Astrocyte (in vitro differentiated cells and primary cell): Measurements from ENCODE around the gene DCTN1. TPM values are rescaled to one million over a fixed set of nuclear protein-coding genes. Genes with fewer than 3 reads are reported as not detected.

Source experiments
- DNase-seq: peaks from one replicate; pipeline ENCODE4 v3.0.0-alpha.2; 2010; ENCODE audit warnings: low read depth
- FAIRE-seq: peaks from 2 replicates; lab custom pipeline; 2011; peaks lifted over from hg19 to GRCh38; lab: Jason Lieb, UNC
- H2AFZ ChIP-seq: 2 replicates; pipeline ENCODE4 v1.6.0; 2012; ENCODE audit warnings: low read depth, low read length, inconsistent platforms
- H3K27ac ChIP-seq: 2 replicates; pipeline ENCODE4 v1.5.1; 2011; ENCODE audit warnings: low read depth, low read length, inconsistent platforms
- H3K27me3 ChIP-seq: 2 replicates; pipeline ENCODE4 v1.6.0; 2011; ENCODE audit warnings: low read length, inconsistent platforms; ENCODE audit not compliant: insufficient read depth
- H3K36me3 ChIP-seq: 2 replicates; pipeline ENCODE4 v1.5.1; 2011; ENCODE audit warnings: low read length, inconsistent platforms; ENCODE audit not compliant: insufficient read depth
- H3K4me1 ChIP-seq: 2 replicates; pipeline ENCODE4 v1.5.1; 2011; ENCODE audit warnings: low read length, inconsistent platforms; ENCODE audit not compliant: insufficient read depth
- H3K4me2 ChIP-seq: 2 replicates; pipeline ENCODE4 v1.6.0; 2012; ENCODE audit warnings: low read length, inconsistent platforms
- H3K4me3 ChIP-seq: 2 replicates; pipeline ENCODE4 v1.5.1; 2011; ENCODE audit warnings: low read depth, mild to moderate bottlenecking, low read length, inconsistent platforms; ENCODE audit not compliant: insufficient read depth
- H3K79me2 ChIP-seq: 2 replicates; pipeline ENCODE4 v1.6.0; 2012; ENCODE audit warnings: mild to moderate bottlenecking, low read length, inconsistent platforms; ENCODE audit not compliant: insufficient read depth
- H3K9ac ChIP-seq: 2 replicates; pipeline ENCODE4 v1.6.0; 2012; ENCODE audit warnings: mild to moderate bottlenecking, low read length, inconsistent platforms
- H3K9me3 ChIP-seq: 2 replicates; pipeline ENCODE4 v1.5.1; 2012; ENCODE audit warnings: low read depth, mild to moderate bottlenecking, low read length, inconsistent platforms; ENCODE audit not compliant: insufficient read depth
- H4K20me1 ChIP-seq: 2 replicates; pipeline ENCODE4 v1.6.0; 2012; ENCODE audit warnings: low read length, inconsistent platforms; ENCODE audit not compliant: insufficient read depth
- H3K27ac Mint-ChIP-seq: one replicate; pipeline ENCODE4 v1.8.0; 2021; ENCODE audit warnings: mild to moderate bottlenecking, mixed read lengths; ENCODE audit not compliant: unreplicated experiment
- H3K27me3 Mint-ChIP-seq: one replicate; pipeline ENCODE4 v1.8.0; 2021; ENCODE audit warnings: low read depth, mixed read lengths; ENCODE audit not compliant: unreplicated experiment
- H3K36me3 Mint-ChIP-seq: one replicate; pipeline ENCODE4 v1.8.0; 2021; ENCODE audit warnings: low read depth, mixed read lengths; ENCODE audit not compliant: unreplicated experiment
- H3K4me1 Mint-ChIP-seq: one replicate; pipeline ENCODE4 v1.8.0; 2021; ENCODE audit warnings: low read depth, mixed read lengths; ENCODE audit not compliant: unreplicated experiment
- H3K4me3 Mint-ChIP-seq: one replicate; pipeline ENCODE4 v1.8.0; 2021; ENCODE audit warnings: mild to moderate bottlenecking, moderate library complexity, mixed read lengths; ENCODE audit not compliant: unreplicated experiment
- H3K9me3 Mint-ChIP-seq: one replicate; pipeline ENCODE4 v1.8.0; 2021; ENCODE audit warnings: mild to moderate bottlenecking, mixed read lengths; ENCODE audit not compliant: unreplicated experiment
- CTCF ChIP-seq: IDR thresholded peaks from 2 replicates; pipeline ENCODE4 v1.5.1; 2011; ENCODE audit warnings: low read depth, mild to moderate bottlenecking, inconsistent platforms, low read length, moderate library complexity; ENCODE audit not compliant: insufficient read depth
- EZH2 ChIP-seq: IDR thresholded peaks from 2 replicates; pipeline ENCODE4 v1.6.1; 2012; ENCODE audit warnings: mild to moderate bottlenecking, low read length, inconsistent platforms; ENCODE audit not compliant: insufficient read depth
- total RNA-seq: library from RNA; stranded (reverse); gene quantifications from 2 replicates; pipeline ENCODE4 v1.2.1, GENCODE V29; 2021

DCTN1 gene
- total RNA-seq, 1 donor from 2014 or later, result 215 TPM

GRCh38 chr2:74373221-74373676 is 6.9 kb downstream of the DCTN1 start:
- Histone ChIP-seq H4K20me1 (peaks cover 69% of the 10 kb centered on the region), H3K4me1 (peaks cover 9% of the 10 kb centered on the region), H3K36me3 (peaks cover 26% of the 10 kb centered on the region), H3K9ac (no peak overlapping the region), H3K27ac (no peak overlapping the region), H3K4me2 (no peak overlapping the region), H3K4me3 (no peak overlapping the region), H3K27me3 (no peaks in the 10 kb centered on the region), H2AFZ (no peak overlapping the region), H3K9me3 (no peaks in the 10 kb centered on the region), H3K79me2 (peaks cover 41% of the 10 kb centered on the region)
- H3K9me3 Mint-ChIP-seq, result no peaks in the 10 kb centered on the region
- peaks cover 18% of the 10 kb centered on the region for H3K4me1 Mint-ChIP-seq
- no peak for DNase-seq
- no peak for FAIRE-seq
- TF ChIP-seq EZH2, result no peak
- peak overlapping the region; percentile 75 for H3K4me3 Mint-ChIP-seq
- H3K27ac Mint-ChIP-seq, result no peak overlapping the region
- H3K36me3 Mint-ChIP-seq, result peaks cover 41% of the 10 kb centered on the region
- H3K27me3 Mint-ChIP-seq, result no peaks in the 10 kb centered on the region

GRCh38 chr2:74372674-74373073 is 7.4 kb downstream of the DCTN1 start:
- DNase-seq, result no peak
- H3K4me1 Mint-ChIP-seq, result peaks cover 18% of the 10 kb centered on the region
- peaks cover 32% of the 10 kb centered on the region for H3K36me3 ChIP-seq

GRCh38 chr2:74371421-74371820 is 8.7 kb downstream of the DCTN1 start:
- Histone ChIP-seq H3K4me2 (no peak overlapping the region), H3K27me3 (no peaks in the 10 kb centered on the region), H3K4me1 (peaks cover 9% of the 10 kb centered on the region), H3K27ac (no peak overlapping the region), H3K9ac (no peak overlapping the region), H3K36me3 (peaks cover 44% of the 10 kb centered on the region), H4K20me1 (peaks cover 58% of the 10 kb centered on the region), H3K9me3 (no peaks in the 10 kb centered on the region), H2AFZ (no peak overlapping the region), H3K79me2 (peaks cover 29% of the 10 kb centered on the region), H3K4me3 (no peak overlapping the region)
- no peaks in the 10 kb centered on the region for H3K27me3 Mint-ChIP-seq
- no peaks in the 10 kb centered on the region for H3K9me3 Mint-ChIP-seq
- TF ChIP-seq CTCF (no peak), EZH2 (no peak)
- H3K36me3 Mint-ChIP-seq, result peaks cover 40% of the 10 kb centered on the region
- H3K4me3 Mint-ChIP-seq, result no peak overlapping the region
- H3K27ac Mint-ChIP-seq, result no peak overlapping the region
- peaks cover 18% of the 10 kb centered on the region for H3K4me1 Mint-ChIP-seq
- FAIRE-seq (no peak), DNase-seq (no peak)

More at GRCh38 chr2:74372674-74373073, 7.4 kb downstream of the DCTN1 start:
- Histone ChIP-seq H2AFZ (no peak overlapping the region), H3K9me3 (no peaks in the 10 kb centered on the region), H3K4me1 (peaks cover 9% of the 10 kb centered on the region), H4K20me1 (peaks cover 65% of the 10 kb centered on the region), H3K27me3 (no peaks in the 10 kb centered on the region), H3K79me2 (peaks cover 35% of the 10 kb centered on the region), H3K4me2 (no peak overlapping the region), H3K4me3 (no peak overlapping the region), H3K9ac (no peak overlapping the region), H3K27ac (no peak overlapping the region)
- FAIRE-seq, result no peak
- no peaks in the 10 kb centered on the region for H3K27me3 Mint-ChIP-seq
- H3K4me3 Mint-ChIP-seq, result no peak overlapping the region
- no peaks in the 10 kb centered on the region for H3K9me3 Mint-ChIP-seq
- no peak overlapping the region for H3K27ac Mint-ChIP-seq
- peaks cover 38% of the 10 kb centered on the region for H3K36me3 Mint-ChIP-seq
- TF ChIP-seq CTCF (no peak), EZH2 (no peak)
